ENCODE measurements around the gene DERL2. TPM values are rescaled to one million over a fixed set of nuclear protein-coding genes. Genes with fewer than 3 reads are reported as not detected.

Gene DERL2
- total RNA-seq, 2 experiments from 2014 or later, result 52.5 to 79.0 TPM

DNA sequence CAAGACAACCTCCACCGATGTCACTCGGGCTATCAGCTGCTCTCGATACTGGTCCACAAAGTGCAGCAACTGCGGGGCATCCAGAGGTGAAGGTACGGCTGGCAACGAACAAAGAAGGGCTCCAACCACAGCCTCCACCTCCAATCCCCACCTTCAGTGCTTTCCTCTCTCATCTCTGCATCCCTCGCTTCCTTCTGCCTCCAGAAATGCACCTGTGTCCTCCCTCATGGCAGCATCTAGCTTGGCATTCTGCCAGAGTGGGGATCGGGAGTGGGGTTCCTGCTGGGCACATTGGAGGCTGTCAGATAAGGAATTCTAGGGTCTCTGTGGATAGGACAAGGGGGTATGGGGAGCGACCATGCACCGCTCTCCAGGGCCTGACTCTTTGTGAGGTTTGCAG, 29.0 kb upstream of the DERL2 start:
- Mint-ChIP-seq H3K4me1 (peaks cover 33% of the 10 kb centered on the region), H3K27ac (no peak overlapping the region), H3K27me3 (no peaks in the 10 kb centered on the region), H3K9me3 (ENCODE audit: low read depth) (no peaks in the 10 kb centered on the region), H3K4me3 (no peak overlapping the region), H3K36me3 (peaks cover 47% of the 10 kb centered on the region)
- no peak for ATAC-seq
- CTCF ChIA-PET, result interaction anchor here (0.7 to 1.1 kb wide), 2 partner anchors 12 to 73 kb away, joined by 3 read pairs; no protein-coding TSS in a partner anchor
- DNase-seq, result no peak

- H3K27ac Mint-ChIP-seq, result peak overlapping the region; percentile 56
- H3K36me3 Mint-ChIP-seq, result peaks cover 47% of the 10 kb centered on the region
- DNase-seq, result no peak
- no peaks in the 10 kb centered on the region for H3K27me3 Mint-ChIP-seq
- H3K9me3 Mint-ChIP-seq (ENCODE audit: low read depth), result no peaks in the 10 kb centered on the region
- peak; percentile 83 for ATAC-seq
- H3K4me3 Mint-ChIP-seq, result no peak overlapping the region
- CTCF ChIA-PET, result no interaction called here
- H3K4me1 Mint-ChIP-seq, result peaks cover 33% of the 10 kb centered on the region
Observed at GRCh38 chr17:5513628-5514027, 27.6 kb upstream of the DERL2 start.

- no peaks in the 10 kb centered on the region for H3K27me3 Mint-ChIP-seq
- no peaks in the 10 kb centered on the region for H3K9me3 Mint-ChIP-seq (ENCODE audit: low read depth)
- peaks cover 43% of the 10 kb centered on the region for H3K36me3 Mint-ChIP-seq
- no peak overlapping the region for H3K27ac Mint-ChIP-seq
- ATAC-seq (peak; percentile 40), DNase-seq (no peak)
- no peak overlapping the region for H3K4me3 Mint-ChIP-seq
- CTCF ChIA-PET, result interaction anchor here (1.5 kb wide), 1 partner anchor 43 kb away, joined by 4 read pairs; no protein-coding TSS in a partner anchor
- peaks cover 33% of the 10 kb centered on the region for H3K4me1 Mint-ChIP-seq
Observed at GRCh38 chr17:5511401-5512225, 25.6 kb upstream of the DERL2 start.

- peaks cover 40% of the 10 kb centered on the region for H3K36me3 Mint-ChIP-seq
- ATAC-seq, result no peak
- CTCF ChIA-PET, result interaction anchor here (1.5 kb wide), 1 partner anchor 42 kb away, joined by 4 read pairs; no protein-coding TSS in a partner anchor
- no peak overlapping the region for H3K4me3 Mint-ChIP-seq
- no peak for DNase-seq
- no peaks in the 10 kb centered on the region for H3K27me3 Mint-ChIP-seq
- peaks cover 33% of the 10 kb centered on the region for H3K4me1 Mint-ChIP-seq
- no peaks in the 10 kb centered on the region for H3K9me3 Mint-ChIP-seq (ENCODE audit: low read depth)
- no peak overlapping the region for H3K27ac Mint-ChIP-seq
Observed at GRCh38 chr17:5510771-5511170, 24.8 kb upstream of the DERL2 start.

DNA sequence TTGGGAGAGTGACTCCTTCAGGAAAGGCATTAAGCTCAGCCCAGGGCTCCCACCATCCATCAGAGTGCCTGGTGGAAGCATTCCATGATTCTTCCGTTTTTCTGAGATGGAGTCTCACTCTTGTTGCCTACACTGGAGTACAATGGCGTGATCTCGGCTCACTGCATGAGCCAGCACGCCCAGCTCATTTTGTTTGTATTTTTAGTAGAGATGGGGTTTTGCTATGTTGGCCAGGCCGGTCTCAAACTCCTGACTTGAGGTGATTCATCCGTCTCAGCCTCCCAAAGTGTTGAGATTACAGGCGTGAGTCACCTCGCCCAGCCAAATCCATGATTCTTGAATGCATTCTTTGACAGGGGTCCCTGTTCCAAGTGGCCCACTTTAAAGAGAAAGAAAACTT, 23.5 kb upstream of the DERL2 start:
- no peak overlapping the region for H3K27ac Mint-ChIP-seq
- H3K36me3 Mint-ChIP-seq, result peaks cover 31% of the 10 kb centered on the region
- CTCF ChIA-PET, result no interaction called here

GRCh38 chr17:5508810-5509209, 22.8 kb upstream of the DERL2 start:
- CTCF ChIA-PET, result no interaction called here
- H3K36me3 Mint-ChIP-seq, result peaks cover 26% of the 10 kb centered on the region
- no peaks in the 10 kb centered on the region for H3K9me3 Mint-ChIP-seq (ENCODE audit: low read depth)
- peaks cover 26% of the 10 kb centered on the region for H3K4me1 Mint-ChIP-seq
- no peak overlapping the region for H3K4me3 Mint-ChIP-seq
- no peak overlapping the region for H3K27ac Mint-ChIP-seq
- DNase-seq, result no peak
- no peaks in the 10 kb centered on the region for H3K27me3 Mint-ChIP-seq
- ATAC-seq, result no peak

More for the DNA sequence above, 23.5 kb upstream of the DERL2 start:
- DNase-seq, result no peak
- Mint-ChIP-seq H3K9me3 (ENCODE audit: low read depth) (no peaks in the 10 kb centered on the region), H3K4me3 (no peak overlapping the region), H3K4me1 (peaks cover 32% of the 10 kb centered on the region), H3K27me3 (no peaks in the 10 kb centered on the region)
- no peak for ATAC-seq

DNA sequence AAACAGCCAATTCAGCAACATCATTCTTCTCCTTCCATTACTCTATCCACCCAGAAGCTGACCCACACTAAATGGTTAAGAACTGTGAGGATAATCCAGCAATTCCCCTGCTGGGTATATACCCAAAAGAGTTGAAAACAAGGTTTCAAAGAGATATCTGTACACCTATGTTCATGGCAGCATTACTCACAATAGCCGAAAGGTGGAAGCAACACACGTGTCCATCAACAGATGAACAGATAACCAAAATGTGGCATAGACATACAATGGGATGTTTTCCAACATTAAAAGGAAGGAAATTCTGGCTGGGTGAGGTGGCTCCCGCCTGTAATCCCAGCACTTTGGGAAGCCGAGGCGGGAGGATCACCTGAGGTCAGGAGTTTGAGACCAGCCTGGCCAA, 20.3 kb upstream of the DERL2 start:
- ATAC-seq (no peak), DNase-seq (no peak)
- no peak overlapping the region for H3K27ac Mint-ChIP-seq
- no peak overlapping the region for H3K4me3 Mint-ChIP-seq
- H3K27me3 Mint-ChIP-seq, result no peaks in the 10 kb centered on the region
- peaks cover 14% of the 10 kb centered on the region for H3K36me3 Mint-ChIP-seq
- H3K4me1 Mint-ChIP-seq, result peaks cover 5% of the 10 kb centered on the region
- CTCF ChIA-PET, result interaction anchor here (1.1 kb wide), 1 partner anchor 11 kb away, joined by 3 read pairs; no protein-coding TSS in a partner anchor
- H3K9me3 Mint-ChIP-seq (ENCODE audit: low read depth), result no peaks in the 10 kb centered on the region

DNA sequence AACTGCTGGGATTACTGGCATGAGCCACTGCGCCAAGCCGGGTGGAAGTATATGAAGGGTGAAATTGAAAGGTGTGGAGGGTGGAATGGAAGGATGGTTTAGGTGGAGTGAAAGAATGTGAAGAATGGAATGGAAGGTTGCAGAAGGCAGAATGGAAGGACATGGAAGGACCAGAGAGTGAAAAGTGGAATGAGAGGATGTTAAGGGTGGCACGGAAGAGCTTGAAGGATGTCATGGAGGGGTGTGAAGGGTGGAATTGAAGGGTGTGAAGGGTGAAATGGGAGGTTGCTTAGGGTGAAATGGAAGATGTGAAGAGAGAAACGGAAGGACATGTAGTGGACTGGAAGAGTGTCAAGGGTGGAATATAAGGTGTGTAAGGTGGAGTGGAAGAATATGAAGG, 16.6 kb upstream of the DERL2 start:
- Mint-ChIP-seq H3K4me1 (peaks cover 16% of the 10 kb centered on the region), H3K27me3 (no peaks in the 10 kb centered on the region), H3K9me3 (ENCODE audit: low read depth) (no peaks in the 10 kb centered on the region), H3K27ac (no peak overlapping the region), H3K36me3 (peaks cover 10% of the 10 kb centered on the region), H3K4me3 (no peak overlapping the region)
- ATAC-seq (no peak), DNase-seq (no peak)
- CTCF ChIA-PET, result no interaction called here

DNA sequence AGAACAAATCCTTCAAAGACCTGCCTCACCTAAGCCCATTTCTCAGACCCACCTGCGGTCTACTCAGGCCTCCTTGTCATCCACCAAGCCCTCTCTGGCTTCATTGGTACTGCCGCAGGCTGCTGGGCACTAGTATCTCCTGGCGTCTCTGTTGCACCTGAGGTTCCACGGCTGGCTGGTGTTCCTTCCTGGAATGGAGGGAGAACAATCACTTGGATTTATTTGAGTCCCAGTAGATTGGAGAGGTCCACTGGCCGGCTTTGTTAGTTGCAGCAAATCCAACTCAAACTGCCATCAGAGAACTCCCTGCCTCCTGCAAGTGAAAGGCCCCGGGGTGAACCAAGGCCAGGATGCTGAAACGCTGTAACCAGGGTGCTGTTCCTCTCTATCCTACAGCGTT, 15.7 kb upstream of the DERL2 start:
- no peak for ATAC-seq
- CTCF ChIA-PET, result interaction anchor here (2.0 kb wide), 1 partner anchor 25 kb away, joined by 4 read pairs; no protein-coding TSS in a partner anchor
- no peaks in the 10 kb centered on the region for H3K9me3 Mint-ChIP-seq (ENCODE audit: low read depth)

GRCh38 chr17:5500589-5501391, 14.8 kb upstream of the DERL2 start:
- Mint-ChIP-seq H3K27ac (no peak overlapping the region), H3K9me3 (ENCODE audit: low read depth) (no peaks in the 10 kb centered on the region), H3K27me3 (no peaks in the 10 kb centered on the region), H3K36me3 (peaks cover 10% of the 10 kb centered on the region), H3K4me3 (peak overlapping the region; percentile 80), H3K4me1 (peaks cover 16% of the 10 kb centered on the region)
- peak; percentile 86 for DNase-seq
- peak; percentile 93 for ATAC-seq
- CTCF ChIA-PET, result interaction anchor here (1.3 to 2.5 kb wide), 3 partner anchors 12 to 26 kb away, joined by 3 to 14 read pairs (median 4); partner anchors contain the start of genes DERL2 and MIS12

More for the DNA sequence above, 15.7 kb upstream of the DERL2 start:
- Mint-ChIP-seq H3K36me3 (peaks cover 13% of the 10 kb centered on the region), H3K27me3 (no peaks in the 10 kb centered on the region), H3K4me3 (peak overlapping the region; percentile 2), H3K27ac (no peak overlapping the region), H3K4me1 (peaks cover 16% of the 10 kb centered on the region)
- DNase-seq, result no peak

DNA sequence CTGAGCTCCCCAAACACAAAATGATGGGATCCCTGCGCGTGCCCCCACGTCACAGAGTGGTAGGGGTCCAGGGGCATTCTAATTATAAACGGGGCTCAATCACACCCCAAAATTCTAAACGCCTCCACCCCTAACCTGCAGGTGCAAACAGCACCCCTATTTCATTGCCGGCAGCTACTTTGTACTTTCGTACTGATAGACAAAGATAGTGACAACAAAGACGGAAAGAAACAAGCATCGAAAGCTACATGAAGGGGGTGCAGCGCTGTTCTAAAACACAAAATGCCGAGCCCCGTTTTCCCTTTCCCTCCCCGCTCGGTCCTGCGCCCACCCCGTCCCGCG, 14.2 kb upstream of the DERL2 start:
- Mint-ChIP-seq H3K4me1 (peaks cover 16% of the 10 kb centered on the region), H3K27me3 (no peaks in the 10 kb centered on the region), H3K27ac (no peak overlapping the region), H3K36me3 (peaks cover 10% of the 10 kb centered on the region), H3K4me3 (peak overlapping the region; percentile 80), H3K9me3 (ENCODE audit: low read depth) (no peaks in the 10 kb centered on the region)
- DNase-seq (no peak), ATAC-seq (no peak)
- CTCF ChIA-PET, result interaction anchor here (1.3 to 2.5 kb wide), 3 partner anchors 12 to 27 kb away, joined by 3 to 14 read pairs (median 4); partner anchors contain the start of genes DERL2 and MIS12

DNA sequence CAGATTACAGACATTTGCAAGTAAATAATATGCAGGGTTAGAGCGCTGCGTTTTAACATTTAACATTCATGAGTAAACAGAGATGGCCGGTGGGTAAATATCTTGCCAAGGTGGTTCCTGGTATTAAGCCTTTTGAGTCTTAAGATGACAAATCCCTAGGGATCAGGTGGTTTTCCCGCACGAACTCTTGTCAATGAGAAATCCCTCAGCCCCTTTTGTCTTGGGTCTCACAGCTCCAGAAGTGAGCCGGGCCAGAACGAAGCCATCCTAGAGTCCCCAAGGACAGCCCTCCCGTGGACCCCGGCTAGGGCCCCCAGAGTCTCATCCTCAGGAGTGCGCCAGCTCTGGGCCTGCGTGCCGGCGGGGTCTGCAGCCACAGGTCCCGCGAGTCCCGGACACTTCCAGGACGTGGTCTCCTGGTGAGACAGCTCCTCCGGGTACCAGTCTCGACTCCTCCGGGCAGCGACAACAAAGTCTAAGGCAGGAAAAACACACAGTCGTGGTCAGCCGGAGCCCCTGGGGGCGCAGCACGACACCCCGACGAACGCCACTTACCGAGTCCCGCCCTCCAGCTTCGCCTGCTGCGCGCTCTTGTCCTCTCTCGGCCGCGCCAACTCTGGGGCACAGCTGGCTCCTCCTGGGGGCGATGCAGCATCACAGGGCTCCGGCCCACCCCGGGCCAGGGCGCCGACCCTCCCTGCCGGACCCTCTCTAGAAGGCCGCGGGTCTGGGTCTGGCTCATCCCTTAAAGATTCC, 13.7 kb upstream of the DERL2 start:
- Mint-ChIP-seq H3K27ac (no peak overlapping the region), H3K36me3 (peaks cover 10% of the 10 kb centered on the region), H3K4me1 (peaks cover 16% of the 10 kb centered on the region), H3K9me3 (ENCODE audit: low read depth) (no peaks in the 10 kb centered on the region), H3K4me3 (peak overlapping the region; percentile 80), H3K27me3 (no peaks in the 10 kb centered on the region)
- no peak for ATAC-seq
- CTCF ChIA-PET, result interaction anchor here (1.3 to 2.5 kb wide), 3 partner anchors 11 to 27 kb away, joined by 3 to 14 read pairs (median 4); partner anchors contain the start of genes DERL2 and MIS12
- DNase-seq, result no peak

- Mint-ChIP-seq H3K27ac (no peak overlapping the region), H3K9me3 (ENCODE audit: low read depth) (peaks cover 4% of the 10 kb centered on the region), H3K4me1 (peaks cover 11% of the 10 kb centered on the region), H3K4me3 (no peak overlapping the region), H3K27me3 (no peaks in the 10 kb centered on the region), H3K36me3 (peaks cover 33% of the 10 kb centered on the region)
- CTCF ChIA-PET, result no interaction called here
- no peak for ATAC-seq
- no peak for DNase-seq
Observed at GRCh38 chr17:5492970-5493369, 7.0 kb upstream of the DERL2 start.
